ENCODE data around the gene NBEAL2. TPM values are rescaled to one million over a fixed set of nuclear protein-coding genes. Genes with fewer than 3 reads are reported as not detected.

Gene NBEAL2
- total and polyA plus RNA-seq, 2 of the 4 experiments (the other 2 are of a cell fraction), result 2.2 to 12.5 TPM

DNA sequence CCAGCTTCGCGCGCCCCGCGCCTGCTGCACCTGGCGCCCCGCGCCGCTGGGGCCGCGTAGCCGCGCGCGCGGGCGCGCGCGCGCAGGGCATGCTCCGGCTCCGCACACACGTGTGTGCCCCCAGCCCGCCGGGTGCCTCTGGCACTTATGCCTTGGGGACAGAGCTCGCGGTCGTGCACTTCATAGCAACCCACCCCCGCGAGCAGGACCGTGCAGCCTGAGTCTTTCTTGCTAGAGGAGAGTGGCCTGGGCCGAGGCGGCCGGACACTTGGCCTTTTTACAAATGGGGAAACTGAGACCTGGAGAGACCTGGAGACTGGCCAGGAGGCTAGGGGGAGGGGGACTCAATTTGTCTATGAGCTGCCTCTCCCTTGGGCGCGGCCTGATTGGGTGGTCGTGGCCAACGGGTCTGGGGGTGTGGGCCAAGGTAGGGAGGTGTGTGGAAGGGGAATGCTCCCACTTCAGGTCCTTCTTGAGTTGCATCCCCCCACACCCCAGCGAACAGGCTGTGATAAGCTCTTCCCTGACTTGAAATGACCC is 562 bp downstream of the NBEAL2 start:
- no peak for DNase-seq

More for the DNA sequence above, 562 bp downstream of the NBEAL2 start:
- TF ChIP-seq MXI1 (IDR thresholded peaks at IDR 0.05; ENCODE audit: borderline replicate concordance, low read depth, low read length), result peak; percentile 58; the same call in 1 of the 2 replicates
- no peak for TF ChIP-seq POLR2A (IDR thresholded peaks at IDR 0.05; ENCODE audit: low read depth, low read length)
- Histone ChIP-seq H2BK120ac (ENCODE audit: low read depth, low read length) (no peak overlapping the region), H2AFZ (replicated peaks; ENCODE audit: low read length, poor library complexity) (peak overlapping the region; percentile 99), H4K91ac (ENCODE audit: insufficient read depth, low read depth, low read length) (no peak overlapping the region; the same call in 1 of the 2 replicates), H2BK5ac (ENCODE audit: low read depth, low read length, poor library complexity, severe bottlenecking) (no peak overlapping the region), H3K18ac (ENCODE audit: low read depth, low read length) (no peak overlapping the region), H3K14ac (replicated peaks; ENCODE audit: low read depth, low read length) (peak overlapping the region; percentile 76; the same call in 1 of the 2 replicates), H3K23ac (ENCODE audit: low read depth, low read length) (peak overlapping the region; percentile 65; the same call in 1 of the 2 replicates), H3K9me3 (ENCODE audit: control insufficient read depth, insufficient read depth, low read length) (no peaks in the 10 kb centered on the region), H4K8ac (ENCODE audit: low read depth in 2 of 2, low read length in 2 of 2) (no peak overlapping the region; a peak in 1 of 4 replicates), H3K36me3 (ENCODE audit: control insufficient read depth, insufficient read depth, low read length) (no peaks in the 10 kb centered on the region), H3K4ac (ENCODE audit: low read depth, low read length) (peak overlapping the region; percentile 47), H3K9me1 (ENCODE audit: insufficient read depth, low read length) (peaks cover 3% of the 10 kb centered on the region), H3K27ac (ENCODE audit: insufficient read depth, low read length) (no peak overlapping the region; the same call in 1 of the 2 replicates), H3K4me1 (ENCODE audit: control insufficient read depth, insufficient read depth, low read length) (peaks cover 9% of the 10 kb centered on the region), H2BK20ac (ENCODE audit: low read depth, low read length) (no peak overlapping the region), H3K4me3 (ENCODE audit: insufficient read depth, low read depth, low read length) (peak overlapping the region; percentile 81), H2BK15ac (ENCODE audit: low read depth, low read length) (no peak overlapping the region), H3K27me3 (ENCODE audit: control insufficient read depth, insufficient read depth, low read length) (no peaks in the 10 kb centered on the region), H4K20me1 (ENCODE audit: insufficient read depth, low read length) (peaks cover 7% of the 10 kb centered on the region; the same call in 1 of the 2 replicates), H4K5ac (ENCODE audit: low read depth, low read length) (peak overlapping the region; percentile 14; the same call in 1 of the 2 replicates), H2AK9ac (replicated peaks; ENCODE audit: low read depth, low read length, poor library complexity) (peak overlapping the region; percentile 98), H3K9ac (ENCODE audit: low read depth, low read length) (peak overlapping the region; percentile 15; the same call in 1 of the 2 replicates), H2AK5ac (ENCODE audit: low read depth, low read length) (peak overlapping the region; percentile 27; the same call in 1 of the 2 replicates), H3K56ac (ENCODE audit: extremely low read depth, insufficient read depth, low read length) (no peak overlapping the region), H3K4me2 (ENCODE audit: low read depth, low read length) (peak overlapping the region; percentile 88), H3K79me1 (ENCODE audit: low read depth in 1 of 2, low read length in 2 of 2) (peaks cover 3 to 35% of the 10 kb centered on the region in 2 experiments; a peak in 3 of 4 replicates)
- no peak for ATAC-seq (ENCODE audit: low read depth)
- BruUV-seq (replicated peaks), result no TSS peak
- in situ Hi-C loops (cut with MboI; ENCODE audit: low sequenced_read_pairs) (no loop called here), dilution Hi-C loops (cut with HindIII; ENCODE audit: low sequenced_read_pairs, unreplicated experiment) (no loop called here), intact Hi-C loops (cut with micrococcal nuclease) (no loop called here)
- WGBS, 2 experiments (ENCODE audit: extremely low coverage in 2 of 2, insufficient read length in 1 of 2), result no CpG with 5 or more reads among the region's 40 CpGs
- CTCF ChIA-PET, result interaction anchor here (0.8 kb wide), 1 partner anchor 50 kb away, joined by 3 read pairs; no protein-coding TSS in a partner anchor
- POLR2A ChIA-PET (ENCODE audit: unreplicated experiment), result no interaction called here
